ENCODE data around the gene TRABD2A.

Gene TRABD2A

GRCh38 chr2:84914334-84914733, 33.5 kb upstream of the TRABD2A start:
- Histone ChIP-seq H3K9me3 (ENCODE audit: control insufficient read depth, insufficient read depth, low read length) (no peaks in the 10 kb centered on the region), H3K9ac (ENCODE audit: low read depth, low read length) (no peak overlapping the region), H3K27me3 (ENCODE audit: control insufficient read depth, insufficient read depth, low read length) (no peaks in the 10 kb centered on the region), H3K27ac (ENCODE audit: low read depth, low read length) (no peak overlapping the region), H3K4me1 (ENCODE audit: control insufficient read depth, insufficient read depth, low read length) (no peaks in the 10 kb centered on the region), H3K4me3 (ENCODE audit: low read depth, low read length) (no peak overlapping the region), H3K36me3 (ENCODE audit: control insufficient read depth, insufficient read depth, low read length) (no peaks in the 10 kb centered on the region)

DNA sequence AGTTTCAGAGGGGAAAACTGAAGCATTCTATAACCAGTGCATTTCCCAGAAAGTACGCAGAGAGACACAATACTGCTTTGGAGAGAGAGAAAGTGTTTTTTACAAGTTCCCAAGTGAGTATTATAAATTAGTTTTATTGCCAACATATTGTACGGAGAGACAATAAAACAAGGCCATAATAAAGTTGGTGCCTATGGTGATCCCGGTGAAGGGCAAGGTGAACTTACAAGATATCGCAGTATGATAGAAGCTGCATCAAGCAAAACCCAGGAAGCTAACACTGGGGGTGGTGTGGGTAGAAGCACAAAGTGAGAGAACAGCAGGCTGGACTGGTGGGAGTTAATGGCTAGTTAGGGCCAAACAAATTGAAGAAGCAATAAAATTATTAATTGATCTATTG, 32.1 kb upstream of the TRABD2A start:
- no peaks in the 10 kb centered on the region for H3K36me3 ChIP-seq (ENCODE audit: control insufficient read depth, insufficient read depth, low read length)
- H3K9ac ChIP-seq (ENCODE audit: low read depth, low read length): no peak overlapping the region
- no peak overlapping the region for H3K27ac ChIP-seq (ENCODE audit: low read depth, low read length)
- H3K4me3 ChIP-seq (ENCODE audit: low read depth, low read length): no peak overlapping the region
- no peaks in the 10 kb centered on the region for H3K27me3 ChIP-seq (ENCODE audit: control insufficient read depth, insufficient read depth, low read length)
- no peaks in the 10 kb centered on the region for H3K9me3 ChIP-seq (ENCODE audit: control insufficient read depth, insufficient read depth, low read length)
- no peaks in the 10 kb centered on the region for H3K4me1 ChIP-seq (ENCODE audit: control insufficient read depth, insufficient read depth, low read length)

DNA sequence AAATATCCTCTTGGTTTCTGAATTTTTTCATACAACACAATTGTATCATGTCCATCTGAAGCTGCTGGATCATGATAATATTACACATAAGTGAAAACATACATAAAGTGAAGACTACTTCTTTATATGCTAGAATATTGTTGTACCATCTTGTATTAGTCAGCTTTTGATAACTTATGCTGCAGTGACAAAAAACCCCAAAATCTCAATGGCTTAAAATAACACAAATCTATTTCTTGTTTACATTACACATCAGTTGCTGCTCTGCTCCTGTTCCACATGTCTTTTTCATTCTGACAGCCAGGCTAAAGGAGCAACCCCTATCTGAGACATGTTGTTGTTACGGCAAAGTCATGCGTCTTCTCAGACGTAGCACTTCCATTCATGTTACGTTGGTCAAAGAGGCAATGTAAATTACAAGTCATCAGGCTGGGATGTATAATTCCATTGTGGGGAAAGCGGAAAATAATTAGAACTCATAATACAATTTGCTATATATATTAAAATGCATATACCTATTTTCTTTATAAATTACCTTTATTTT, 30.3 kb upstream of the TRABD2A start:
- Histone ChIP-seq H3K4me1 (ENCODE audit: control insufficient read depth, insufficient read depth, low read length) (peaks cover 5% of the 10 kb centered on the region; the same call in 1 of the 2 replicates), H3K9ac (ENCODE audit: low read depth, low read length) (no peak overlapping the region), H3K9me3 (ENCODE audit: control insufficient read depth, insufficient read depth, low read length) (no peaks in the 10 kb centered on the region), H3K4me3 (ENCODE audit: low read depth, low read length) (no peak overlapping the region), H3K36me3 (ENCODE audit: control insufficient read depth, insufficient read depth, low read length) (no peaks in the 10 kb centered on the region), H3K27ac (ENCODE audit: low read depth, low read length) (no peak overlapping the region), H3K27me3 (ENCODE audit: control insufficient read depth, insufficient read depth, low read length) (no peaks in the 10 kb centered on the region)

- Histone ChIP-seq H3K27ac (ENCODE audit: low read depth, low read length) (no peak overlapping the region), H3K36me3 (ENCODE audit: control insufficient read depth, insufficient read depth, low read length) (no peaks in the 10 kb centered on the region), H3K4me3 (ENCODE audit: low read depth, low read length) (no peak overlapping the region), H3K9me3 (ENCODE audit: control insufficient read depth, insufficient read depth, low read length) (no peaks in the 10 kb centered on the region), H3K9ac (ENCODE audit: low read depth, low read length) (no peak overlapping the region), H3K4me1 (ENCODE audit: control insufficient read depth, insufficient read depth, low read length) (peaks cover 5% of the 10 kb centered on the region; the same call in 1 of the 2 replicates), H3K27me3 (ENCODE audit: control insufficient read depth, insufficient read depth, low read length) (peaks cover 7% of the 10 kb centered on the region)
These were observed 28.2 kb upstream of the TRABD2A start for GRCh38 chr2:84908948-84909713.

GRCh38 chr2:84906900-84907714, 26.2 kb upstream of the TRABD2A start:
- H3K9me3 ChIP-seq (ENCODE audit: control insufficient read depth, insufficient read depth, low read length): no peaks in the 10 kb centered on the region
- H3K9ac ChIP-seq (ENCODE audit: low read depth, low read length): peak overlapping the region; percentile 88
- H3K27me3 ChIP-seq (ENCODE audit: control insufficient read depth, insufficient read depth, low read length): peaks cover 15% of the 10 kb centered on the region
- peak overlapping the region; percentile 91 for H3K4me3 ChIP-seq (ENCODE audit: low read depth, low read length)
- peak overlapping the region; percentile 84 for H3K27ac ChIP-seq (ENCODE audit: low read depth, low read length)
- H3K4me1 ChIP-seq (ENCODE audit: control insufficient read depth, insufficient read depth, low read length): peaks cover 5% of the 10 kb centered on the region; the same call in 1 of the 2 replicates
- H3K36me3 ChIP-seq (ENCODE audit: control insufficient read depth, insufficient read depth, low read length): no peaks in the 10 kb centered on the region

GRCh38 chr2:84906108-84906899, 25.4 kb upstream of the TRABD2A start:
- peak overlapping the region; percentile 88 for H3K9ac ChIP-seq (ENCODE audit: low read depth, low read length)
- H3K4me1 ChIP-seq (ENCODE audit: control insufficient read depth, insufficient read depth, low read length): peaks cover 5% of the 10 kb centered on the region; the same call in 1 of the 2 replicates
- peak overlapping the region; percentile 84 for H3K27ac ChIP-seq (ENCODE audit: low read depth, low read length)
- H3K4me3 ChIP-seq (ENCODE audit: low read depth, low read length): peak overlapping the region; percentile 91
- H3K9me3 ChIP-seq (ENCODE audit: control insufficient read depth, insufficient read depth, low read length): no peaks in the 10 kb centered on the region
- peaks cover 23% of the 10 kb centered on the region for H3K27me3 ChIP-seq (ENCODE audit: control insufficient read depth, insufficient read depth, low read length)
- H3K36me3 ChIP-seq (ENCODE audit: control insufficient read depth, insufficient read depth, low read length): no peaks in the 10 kb centered on the region

DNA sequence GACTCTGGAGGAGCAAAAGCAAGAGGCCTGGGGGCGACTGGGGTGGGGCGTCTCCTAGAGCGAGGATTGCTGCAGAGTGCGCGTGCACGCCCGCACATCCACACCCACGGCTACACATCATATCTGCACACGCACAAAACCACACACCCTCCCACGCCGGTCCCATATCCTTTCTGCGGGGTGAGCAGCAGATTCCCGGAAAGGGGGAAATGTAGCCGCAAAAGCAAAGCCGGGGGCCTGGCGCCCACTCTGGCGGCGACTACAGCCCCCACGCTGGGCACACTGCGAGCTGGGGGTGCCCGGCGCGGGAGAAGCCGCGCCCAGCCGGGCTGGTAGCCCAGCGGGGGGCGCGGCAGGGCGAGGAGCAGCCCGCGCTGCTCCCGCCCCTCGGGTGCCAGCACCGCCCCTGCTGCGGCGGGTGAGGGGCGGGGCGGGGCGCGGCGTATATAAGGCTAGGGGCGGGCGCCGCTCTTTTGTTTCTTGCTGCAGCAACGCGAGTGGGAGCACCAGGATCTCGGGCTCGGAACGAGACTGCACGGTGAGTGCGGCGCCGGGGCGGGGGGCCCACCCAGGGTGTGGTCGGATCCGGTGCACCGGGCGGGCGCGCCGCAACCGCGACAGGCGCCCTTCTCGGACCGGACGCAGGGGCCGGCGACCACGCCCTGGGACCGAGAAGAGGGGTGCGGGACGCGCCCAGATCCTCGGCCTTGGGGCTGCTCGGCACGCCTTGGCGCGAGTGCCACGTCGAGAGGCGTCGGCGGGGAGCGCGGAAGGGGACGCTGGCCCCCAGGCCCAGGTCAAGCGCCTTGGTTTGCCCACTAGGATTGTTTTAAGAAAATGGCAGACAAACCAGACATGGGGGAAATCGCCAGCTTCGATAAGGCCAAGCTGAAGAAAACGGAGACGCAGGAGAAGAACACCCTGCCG, 24.6 kb upstream of the TRABD2A start, which contains the start of gene TMSB10:
Gene TMSB10, plus strand, starts transcription at position 476 of the 927 bp plus-strand sequence.
- Histone ChIP-seq H3K4me1 (ENCODE audit: control insufficient read depth, insufficient read depth, low read length) (peaks cover 5% of the 10 kb centered on the region; the same call in 1 of the 2 replicates), H3K36me3 (ENCODE audit: control insufficient read depth, insufficient read depth, low read length) (no peaks in the 10 kb centered on the region), H3K27me3 (ENCODE audit: control insufficient read depth, insufficient read depth, low read length) (peaks cover 27% of the 10 kb centered on the region), H3K9me3 (ENCODE audit: control insufficient read depth, insufficient read depth, low read length) (no peaks in the 10 kb centered on the region), H3K4me3 (ENCODE audit: low read depth, low read length) (peak within 1 kb of the TSS; percentile 91), H3K27ac (ENCODE audit: low read depth, low read length) (peak within 1 kb of the TSS; percentile 84), H3K9ac (ENCODE audit: low read depth, low read length) (peak within 1 kb of the TSS; percentile 88)

- Histone ChIP-seq H3K27ac (ENCODE audit: low read depth, low read length) (no peak overlapping the region), H3K4me3 (ENCODE audit: low read depth, low read length) (peak overlapping the region; percentile 91), H3K9me3 (ENCODE audit: control insufficient read depth, insufficient read depth, low read length) (no peaks in the 10 kb centered on the region), H3K9ac (ENCODE audit: low read depth, low read length) (no peak overlapping the region), H3K4me1 (ENCODE audit: control insufficient read depth, insufficient read depth, low read length) (peaks cover 5% of the 10 kb centered on the region; the same call in 1 of the 2 replicates), H3K27me3 (ENCODE audit: control insufficient read depth, insufficient read depth, low read length) (peaks cover 27% of the 10 kb centered on the region), H3K36me3 (ENCODE audit: control insufficient read depth, insufficient read depth, low read length) (no peaks in the 10 kb centered on the region)
These were observed 23.9 kb upstream of the TRABD2A start for GRCh38 chr2:84904717-84905174.

DNA sequence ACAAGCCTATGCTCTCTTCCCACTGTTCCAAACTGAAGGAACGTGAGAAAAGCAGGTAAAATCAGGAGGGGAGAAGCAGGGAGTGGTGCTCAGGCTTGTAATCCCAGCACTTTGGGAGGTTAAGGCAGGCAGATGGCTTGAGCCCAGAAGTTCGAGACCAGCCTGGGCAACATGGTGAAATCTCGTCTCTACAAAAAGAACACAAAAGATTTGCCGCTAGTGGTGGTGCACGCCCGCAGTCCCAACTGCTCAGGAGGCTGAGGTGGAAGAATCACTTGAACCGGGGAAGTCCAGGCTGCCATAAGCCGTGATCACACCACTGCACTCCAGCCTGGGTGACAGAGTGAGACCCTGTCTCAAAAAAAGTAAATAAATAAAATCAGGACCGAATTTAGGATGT, 23.3 kb upstream of the TRABD2A start:
- H3K4me3 ChIP-seq (ENCODE audit: low read depth, low read length): peak overlapping the region; percentile 91
- no peaks in the 10 kb centered on the region for H3K9me3 ChIP-seq (ENCODE audit: control insufficient read depth, insufficient read depth, low read length)
- H3K27ac ChIP-seq (ENCODE audit: low read depth, low read length): no peak overlapping the region
- no peaks in the 10 kb centered on the region for H3K36me3 ChIP-seq (ENCODE audit: control insufficient read depth, insufficient read depth, low read length)
- peaks cover 5% of the 10 kb centered on the region; the same call in 1 of the 2 replicates for H3K4me1 ChIP-seq (ENCODE audit: control insufficient read depth, insufficient read depth, low read length)
- H3K27me3 ChIP-seq (ENCODE audit: control insufficient read depth, insufficient read depth, low read length): peaks cover 27% of the 10 kb centered on the region
- H3K9ac ChIP-seq (ENCODE audit: low read depth, low read length): no peak overlapping the region

All from HUES48 (cell line).